ENCODE measurements around the gene KIF1A.

GRCh38 chr2:240736281-240737250, 83.5 kb downstream of the KIF1A start:
- TF ChIP-seq POLR2AphosphoS5 (IDR thresholded peaks at IDR 0.05) (no peak), CTCF (IDR thresholded peaks at IDR 0.05) (no peak), POLR2A (IDR thresholded peaks at IDR 0.05; ENCODE audit: low read depth) (no peak), EP300 (IDR thresholded peaks at IDR 0.05) (no peak)
